Superior temporal gyrus (tissue), 1 donor: ENCODE data around the gene MYT1.
"Not testable (repeated sequence)": the region's sequence is repeated elsewhere in the genome, so short reads cannot be mapped to it uniquely, and the experiment has no call there.

Experiments
- DNase-seq: peaks from one replicate; pipeline ENCODE4 v3.0.0-alpha.2; 2016; ENCODE audit errors: extremely low spot score

Gene MYT1

GRCh38 chr20:64266988-64267387 lies 102.7 kb downstream of the MYT1 start:
- DNase-seq, result no peak

GRCh38 chr20:64268174-64268573 lies 103.9 kb downstream of the MYT1 start:
- no peak for DNase-seq

GRCh38 chr20:64269604-64270411 lies 105.6 kb downstream of the MYT1 start:
- no peak for DNase-seq

GRCh38 chr20:64271636-64272035 lies 107.4 kb downstream of the MYT1 start:
- no peak for DNase-seq

- DNase-seq, result no peak
Observed at GRCh38 chr20:64273109-64273508, 108.9 kb downstream of the MYT1 start.

GRCh38 chr20:64276817-64277216 lies 112.6 kb downstream of the MYT1 start:
- DNase-seq, result no peak

- no peak for DNase-seq
Observed at GRCh38 chr20:64277571-64278316, 113.5 kb downstream of the MYT1 start.

- no peak for DNase-seq
Observed at GRCh38 chr20:64278317-64278681, 114.0 kb downstream of the MYT1 start.

- DNase-seq, result no peak
Observed at GRCh38 chr20:64279826-64280459, 115.7 kb downstream of the MYT1 start.

GRCh38 chr20:64280460-64280843 lies 116.2 kb downstream of the MYT1 start:
- no peak for DNase-seq

GRCh38 chr20:64283646-64284045 lies 119.4 kb downstream of the MYT1 start:
- no peak for DNase-seq

GRCh38 chr20:64285579-64286446 lies 121.6 kb downstream of the MYT1 start:
- not testable (repeated sequence) for DNase-seq

GRCh38 chr20:64286447-64287263 lies 122.4 kb downstream of the MYT1 start:
- not testable (repeated sequence) for DNase-seq

GRCh38 chr20:64287264-64287590 lies 123.0 kb downstream of the MYT1 start:
- not testable (repeated sequence) for DNase-seq
